A673 (cell line): ENCODE results near the gene FTO.

Source experiments
- CTCF ChIP-seq: fragments of 300-800, 200-600 bp; sonication (generic); conservative IDR thresholded peaks from 2 replicates; pipeline ENCODE4 v1.5.1; 2017; ENCODE audit warnings: low read depth, mild to moderate bottlenecking, antibody characterized with exemption, low read length, moderate library complexity, mixed read lengths
- EZH2 ChIP-seq: fragments of 200-600 bp; sonication (generic); IDR thresholded peaks from 2 replicates; pipeline ENCODE4 v1.6.1; 2017; ENCODE audit warnings: borderline replicate concordance, low read depth, mild to moderate bottlenecking, mixed read lengths, antibody characterized with exemption, low read length; ENCODE audit not compliant: poor library complexity, severe bottlenecking

GRCh38 chr16:53784291-53784690 lies 80.3 kb downstream of the FTO start:
- TF ChIP-seq CTCF = no peak
- no peak for TF ChIP-seq EZH2
